OCI-LY3 (cell line): Measurements from ENCODE around the gene TNFAIP2.

ENCODE experiments used
- EZH2phosphoT487 ChIP-seq: fragments of 200-600 bp; shearing (Covaris generic); IDR thresholded peaks from 2 replicates; pipeline ENCODE4 v1.6.1; 2018; ENCODE audit warnings: antibody characterized with exemption, mixed run types, low read depth
- TF ChIP-seq, protein P1 (sequence below): fragments of 200-600, 300-600 bp; sonication (generic); IDR thresholded peaks from 2 replicates; pipeline ENCODE4 v1.5.1; 2014; ENCODE audit warnings: antibody characterized with exemption, low read length, low read depth

DNA sequence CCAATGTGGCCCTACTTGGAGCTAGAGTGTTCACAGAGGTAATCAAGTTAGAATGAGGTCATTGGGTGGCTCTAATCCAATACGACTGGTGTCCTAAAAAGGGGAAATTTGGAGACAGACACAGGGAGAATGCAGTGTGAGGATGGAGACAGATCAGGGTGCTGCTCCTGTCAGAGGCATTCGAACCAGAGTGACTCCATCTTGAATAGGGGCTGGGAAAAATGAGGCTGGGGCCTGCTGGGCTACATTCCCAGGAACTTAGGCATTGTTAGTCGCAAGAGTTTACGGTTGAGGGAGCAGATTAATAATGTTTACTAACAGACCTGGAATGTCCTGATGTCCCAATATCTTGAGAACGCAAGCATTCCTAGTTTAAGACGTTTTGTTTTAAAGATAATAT, 20.2 kb downstream of the TNFAIP2 start:
- TF ChIP-seq EZH2phosphoT487, result no peak
- TF ChIP-seq, protein P1, sequence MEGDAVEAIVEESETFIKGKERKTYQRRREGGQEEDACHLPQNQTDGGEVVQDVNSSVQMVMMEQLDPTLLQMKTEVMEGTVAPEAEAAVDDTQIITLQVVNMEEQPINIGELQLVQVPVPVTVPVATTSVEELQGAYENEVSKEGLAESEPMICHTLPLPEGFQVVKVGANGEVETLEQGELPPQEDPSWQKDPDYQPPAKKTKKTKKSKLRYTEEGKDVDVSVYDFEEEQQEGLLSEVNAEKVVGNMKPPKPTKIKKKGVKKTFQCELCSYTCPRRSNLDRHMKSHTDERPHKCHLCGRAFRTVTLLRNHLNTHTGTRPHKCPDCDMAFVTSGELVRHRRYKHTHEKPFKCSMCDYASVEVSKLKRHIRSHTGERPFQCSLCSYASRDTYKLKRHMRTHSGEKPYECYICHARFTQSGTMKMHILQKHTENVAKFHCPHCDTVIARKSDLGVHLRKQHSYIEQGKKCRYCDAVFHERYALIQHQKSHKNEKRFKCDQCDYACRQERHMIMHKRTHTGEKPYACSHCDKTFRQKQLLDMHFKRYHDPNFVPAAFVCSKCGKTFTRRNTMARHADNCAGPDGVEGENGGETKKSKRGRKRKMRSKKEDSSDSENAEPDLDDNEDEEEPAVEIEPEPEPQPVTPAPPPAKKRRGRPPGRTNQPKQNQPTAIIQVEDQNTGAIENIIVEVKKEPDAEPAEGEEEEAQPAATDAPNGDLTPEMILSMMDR, result no peak
